PC-9 (cell line): ENCODE measurements around the gene CNTNAP2.

Experiments
- CTCF ChIP-seq: fragments of 200-600 bp; sonication (generic); conservative IDR thresholded peaks from 2 replicates; pipeline ENCODE4 v1.6.1; 2017; ENCODE audit warnings: mixed run types, antibody characterized with exemption, mild to moderate bottlenecking, moderate library complexity
- EZH2 ChIP-seq: fragments of 200-600 bp; sonication (generic); IDR thresholded peaks from 2 replicates; pipeline ENCODE4 v1.8.0; 2017; ENCODE audit warnings: antibody characterized with exemption, low read depth

GRCh38 chr7:147029953-147030352 is 913.4 kb downstream of the CNTNAP2 start:
- no peak for TF ChIP-seq CTCF
- no peak for TF ChIP-seq EZH2
